Ramos (cell line): ENCODE measurements around the gene KLK7.
"Not testable (repeated sequence)": the region's sequence is repeated elsewhere in the genome, so short reads cannot be mapped to it uniquely, and the experiment has no call there.

ENCODE experiments used
- in situ Hi-C: fragments of 300-500 bp; cut with MboI; formaldehyde crosslinking; loops from one replicate; pipeline ENCODE4 v1.14.3; 2022; ENCODE audit warnings: low sequenced_read_pairs; ENCODE audit not compliant: unreplicated experiment

Gene KLK7

GRCh38 chr19:50980208-50980607, 3.5 kb downstream of the KLK7 start:
- in situ Hi-C loops = no loop called here

- in situ Hi-C loops = no loop called here
These were observed 4.0 kb downstream of the KLK7 start for GRCh38 chr19:50979758-50980157.

- in situ Hi-C loops = no loop called here
These were observed 4.8 kb downstream of the KLK7 start for GRCh38 chr19:50978772-50979390.

GRCh38 chr19:50977626-50978025, 6.1 kb downstream of the KLK7 start:
- in situ Hi-C loops = no loop called here

GRCh38 chr19:50975766-50976165, 8.0 kb downstream of the KLK7 start:
- in situ Hi-C loops = no loop called here

GRCh38 chr19:50974702-50975556, 8.8 kb downstream of the KLK7 start:
- in situ Hi-C loops = no loop called here

GRCh38 chr19:50972795-50973376, 10.8 kb downstream of the KLK7 start:
- in situ Hi-C loops = no loop called here

- in situ Hi-C loops = not testable (repeated sequence)
These were observed 13.9 kb downstream of the KLK7 start for GRCh38 chr19:50969810-50970209.

- in situ Hi-C loops = no loop called here
These were observed 14.3 kb downstream of the KLK7 start, which contains the start of gene KLK6 for GRCh38 chr19:50969413-50969760. Gene KLK6, minus strand, starts transcription at chr19:50969591. Its CDS starts 1,487 bp downstream, at chr19:50968104.

GRCh38 chr19:50968716-50969412, 14.9 kb downstream of the KLK7 start:
- in situ Hi-C loops = no loop called here

- in situ Hi-C loops = no loop called here
These were observed 15.6 kb downstream of the KLK7 start for GRCh38 chr19:50967929-50968715.

GRCh38 chr19:50964266-50964665, 19.5 kb downstream of the KLK7 start:
- in situ Hi-C loops = no loop called here

GRCh38 chr19:50963381-50963780, 20.3 kb downstream of the KLK7 start:
- in situ Hi-C loops = no loop called here

- in situ Hi-C loops = no loop called here
These were observed 21.5 kb downstream of the KLK7 start for GRCh38 chr19:50962245-50962644.

GRCh38 chr19:50959731-50960500, 23.8 kb downstream of the KLK7 start:
- in situ Hi-C loops = no loop called here

GRCh38 chr19:50957587-50957986, 26.1 kb downstream of the KLK7 start:
- in situ Hi-C loops = no loop called here

GRCh38 chr19:50952910-50953309, 30.8 kb downstream of the KLK7 start, which contains the start of gene KLK5:
Gene KLK5, minus strand, starts transcription at chr19:50953038. Its CDS starts 381 bp downstream, at chr19:50952657.
- in situ Hi-C loops = no loop called here

GRCh38 chr19:50949861-50950260, 33.9 kb downstream of the KLK7 start:
- in situ Hi-C loops = no loop called here

GRCh38 chr19:50947123-50947522, 36.6 kb downstream of the KLK7 start:
- in situ Hi-C loops = no loop called here
